GM19099 (cell line): Measurements from ENCODE around the gene RXRA.

Experiments
- POLR2A ChIP-seq: IDR thresholded peaks from 3 replicates; pipeline ENCODE4 v1.6.1; 2011; ENCODE audit warnings: low read depth; ENCODE audit not compliant: insufficient read length; ENCODE audit errors: extremely low read depth

RXRA gene

DNA sequence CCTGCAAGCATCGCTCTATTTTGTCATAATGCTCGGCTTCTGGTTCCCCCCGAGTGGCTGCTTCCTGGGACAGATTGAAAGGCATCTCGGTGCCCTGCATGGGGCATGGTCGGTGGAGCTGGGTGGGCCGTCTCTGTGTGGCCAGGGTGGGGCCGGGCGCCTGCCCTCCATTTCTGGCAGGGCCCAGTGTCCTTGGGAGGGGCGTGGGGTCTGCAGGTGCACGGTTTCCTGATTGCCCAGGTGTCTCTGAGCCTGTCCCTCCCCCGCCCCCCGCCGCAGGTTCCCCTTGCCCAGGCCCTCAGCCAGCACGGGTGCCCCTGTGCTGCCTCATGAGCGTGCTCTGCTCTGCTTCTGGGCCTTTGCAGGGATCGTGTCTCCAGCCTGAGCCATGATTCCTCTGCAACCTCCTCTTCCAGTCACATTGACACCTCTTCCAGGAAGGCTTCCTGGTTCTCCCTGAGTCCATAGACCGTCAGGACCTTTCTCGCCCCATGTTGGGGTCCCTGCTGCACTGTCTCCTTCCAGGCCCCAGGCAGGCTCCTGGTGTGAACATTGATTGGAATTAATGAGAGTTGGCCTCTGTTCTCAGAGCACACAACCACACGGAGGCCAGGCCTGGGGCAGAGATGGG is 90.2 kb downstream of the RXRA start:
- no peak for TF ChIP-seq POLR2A

DNA sequence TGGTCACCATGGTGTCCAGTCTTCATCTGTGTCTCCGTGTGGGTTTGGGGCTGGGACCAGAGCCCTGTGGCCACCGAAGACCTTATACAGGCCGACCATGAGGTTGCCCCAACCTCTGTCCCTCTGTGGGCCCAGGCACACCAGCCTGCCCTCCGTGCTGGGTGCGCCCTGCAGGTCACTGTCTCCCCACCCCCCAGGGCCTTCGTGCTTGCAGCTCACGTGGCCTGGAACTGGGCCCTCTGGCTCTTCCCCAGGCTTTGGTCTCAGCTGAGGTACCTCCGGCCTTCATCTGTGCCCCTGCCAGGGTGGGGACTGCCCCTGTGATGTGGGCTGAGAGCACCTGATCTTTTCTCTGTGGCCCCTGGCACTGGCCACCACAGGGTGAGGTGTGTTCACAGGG is 92.1 kb downstream of the RXRA start:
- TF ChIP-seq POLR2A = no peak

DNA sequence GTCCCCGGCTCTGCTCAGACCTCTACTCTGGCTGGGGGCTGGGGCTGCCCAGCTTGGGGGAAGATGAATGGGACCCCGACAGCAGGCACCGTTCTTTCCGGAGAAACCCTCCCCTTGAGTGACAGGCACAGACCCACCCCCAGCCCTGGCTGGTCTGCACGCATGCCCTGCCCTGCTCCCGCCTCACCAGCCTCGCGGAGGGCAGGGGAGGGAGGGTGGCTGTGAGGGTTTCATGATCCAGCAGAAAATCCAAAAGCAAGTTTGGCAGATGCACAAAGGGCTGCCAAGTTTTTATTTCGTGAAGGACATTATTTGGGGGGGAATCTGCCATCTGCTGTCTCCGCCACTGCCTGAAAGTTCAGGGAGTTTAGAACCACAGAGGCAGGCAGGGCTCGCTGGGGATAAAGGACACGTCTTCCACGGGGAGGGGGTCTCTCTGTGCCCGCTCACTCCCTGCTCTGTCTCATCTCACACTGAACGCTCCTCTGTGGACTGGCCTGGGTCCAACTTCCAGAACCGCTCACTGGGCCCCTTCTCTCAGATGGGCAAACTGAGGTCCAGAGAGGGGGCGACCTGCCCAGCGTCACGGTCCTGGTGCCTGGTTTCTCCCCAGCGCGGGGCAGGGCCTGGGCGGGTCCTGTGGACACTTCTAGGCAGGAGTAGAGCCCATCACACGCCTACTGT is 92.9 kb downstream of the RXRA start:
- no peak for TF ChIP-seq POLR2A

DNA sequence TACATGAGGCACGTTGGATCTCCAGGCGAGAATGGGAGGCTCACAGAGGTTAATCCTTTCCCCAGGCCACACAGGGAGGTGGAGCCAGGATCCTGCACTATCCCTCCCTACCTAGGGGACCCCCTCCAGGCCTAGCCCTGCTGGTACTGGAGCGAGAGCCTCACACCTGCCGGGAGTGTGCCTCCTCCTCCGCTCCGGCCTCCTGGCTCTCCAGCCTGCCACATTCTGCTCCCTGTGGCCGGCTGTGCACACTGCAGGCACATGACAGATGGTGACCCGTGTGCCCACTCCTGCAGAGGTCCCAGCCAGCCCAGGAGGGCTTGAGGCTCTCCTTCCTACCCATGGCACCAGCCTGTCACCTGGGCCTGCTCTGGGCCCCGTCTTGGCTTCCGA is 93.4 kb downstream of the RXRA start:
- no peak for TF ChIP-seq POLR2A

DNA sequence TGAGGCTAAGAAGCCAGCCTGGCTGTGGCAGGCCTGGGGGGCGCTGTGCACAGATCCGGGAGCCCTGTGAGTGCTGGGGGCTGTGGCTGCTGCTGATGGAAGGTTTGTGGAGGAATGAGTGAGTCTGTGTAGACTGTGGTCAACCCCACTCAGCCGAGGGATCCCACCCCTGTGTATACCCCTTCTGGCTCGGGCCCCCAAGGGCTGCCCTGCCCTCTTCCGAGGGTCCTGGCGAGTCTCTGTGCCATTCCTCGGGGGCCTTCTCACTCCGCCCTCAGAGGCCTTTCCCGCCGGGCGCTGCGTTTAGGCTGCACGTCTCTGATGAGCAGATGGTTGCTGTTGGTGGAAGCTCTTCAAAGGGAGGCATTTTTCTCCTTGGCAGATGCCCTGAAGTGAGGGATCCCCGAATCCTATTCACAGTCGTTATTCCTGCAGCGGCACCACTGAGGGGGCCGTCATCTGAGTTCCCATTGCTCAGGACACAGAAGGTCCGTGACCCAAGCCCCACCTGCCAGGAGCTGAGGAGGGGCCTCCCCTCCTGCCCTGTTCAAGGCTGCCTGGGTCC is 94.1 kb downstream of the RXRA start:
- no peak for TF ChIP-seq POLR2A

DNA sequence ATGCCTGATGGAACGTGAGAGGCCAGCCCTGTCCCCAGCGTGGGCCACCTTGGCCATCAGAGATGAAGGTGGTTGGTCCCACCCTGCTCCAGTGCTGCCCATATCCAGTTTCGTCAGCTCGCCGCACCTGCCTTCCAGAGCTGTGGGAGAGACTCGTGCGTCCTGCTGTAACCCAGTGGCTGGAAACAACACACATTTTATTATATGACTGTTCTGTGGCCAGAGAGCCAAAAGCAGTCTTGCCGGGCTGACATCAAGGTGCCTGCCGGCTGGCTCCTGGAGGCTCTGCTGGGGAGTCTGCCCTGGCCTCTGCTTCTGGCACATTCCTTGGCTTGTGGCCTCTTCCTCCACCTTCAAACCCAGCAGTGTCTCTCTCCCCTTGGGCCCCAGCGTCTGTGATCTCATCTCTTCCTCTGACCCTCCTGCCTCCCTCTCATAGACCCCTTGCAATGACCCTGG is 94.7 kb downstream of the RXRA start:
- no peak for TF ChIP-seq POLR2A

DNA sequence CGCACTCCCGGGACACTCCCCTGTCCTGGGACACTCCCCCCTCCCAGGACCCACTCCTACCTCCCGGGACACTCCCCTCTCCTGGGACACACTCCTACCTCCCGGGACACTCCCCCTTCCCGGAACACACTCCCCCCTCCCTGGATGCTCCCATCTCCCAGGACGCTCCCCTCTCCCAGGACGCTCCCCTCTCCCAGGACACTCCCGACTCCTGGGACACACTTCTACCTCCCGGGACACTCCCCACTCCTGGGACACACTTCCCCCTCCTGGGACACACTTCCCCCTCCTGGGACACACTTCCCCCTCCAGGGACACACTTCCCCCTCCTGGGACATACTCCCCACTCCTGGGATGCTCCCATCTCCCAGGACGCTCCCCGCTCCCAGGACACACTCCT is 95.6 kb downstream of the RXRA start:
- TF ChIP-seq POLR2A = no peak

DNA sequence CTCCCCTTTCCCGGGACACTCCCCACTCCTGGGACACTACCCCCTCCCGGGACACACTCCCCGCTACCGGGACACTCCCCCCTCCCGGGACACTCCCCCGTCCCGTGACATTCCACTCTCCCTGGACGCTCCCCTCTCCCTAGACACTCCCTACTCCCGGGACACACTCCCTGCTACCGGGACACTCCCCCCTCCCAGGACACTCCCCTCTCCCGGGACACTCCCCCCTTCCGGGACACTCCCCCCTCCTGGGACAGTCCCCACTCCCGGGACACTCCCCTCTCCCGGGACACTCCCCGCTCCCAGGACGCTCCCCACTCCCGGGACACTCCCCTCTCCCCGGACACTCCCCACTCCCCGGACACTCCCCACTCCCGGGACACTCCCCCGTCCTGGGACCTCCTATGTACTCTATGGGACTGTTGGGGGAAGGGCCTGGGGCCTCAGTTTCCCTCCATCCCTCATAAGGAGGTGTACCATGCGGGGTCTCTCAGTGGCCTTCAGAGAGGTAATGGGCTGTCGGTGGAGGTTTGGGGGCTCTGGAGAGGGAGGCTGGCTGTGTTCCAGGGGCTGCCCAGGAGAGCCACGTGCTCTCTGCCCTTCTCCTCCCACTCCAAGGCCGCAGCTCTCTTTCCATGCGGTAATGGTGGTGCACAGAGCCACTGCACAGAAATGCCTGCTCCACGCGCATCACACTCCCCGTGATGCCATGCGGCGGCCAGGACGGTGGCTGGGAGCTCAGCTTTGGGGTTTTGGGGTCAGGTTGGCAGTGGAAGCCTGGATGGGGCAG is 96.2 kb downstream of the RXRA start:
- TF ChIP-seq POLR2A = no peak

DNA sequence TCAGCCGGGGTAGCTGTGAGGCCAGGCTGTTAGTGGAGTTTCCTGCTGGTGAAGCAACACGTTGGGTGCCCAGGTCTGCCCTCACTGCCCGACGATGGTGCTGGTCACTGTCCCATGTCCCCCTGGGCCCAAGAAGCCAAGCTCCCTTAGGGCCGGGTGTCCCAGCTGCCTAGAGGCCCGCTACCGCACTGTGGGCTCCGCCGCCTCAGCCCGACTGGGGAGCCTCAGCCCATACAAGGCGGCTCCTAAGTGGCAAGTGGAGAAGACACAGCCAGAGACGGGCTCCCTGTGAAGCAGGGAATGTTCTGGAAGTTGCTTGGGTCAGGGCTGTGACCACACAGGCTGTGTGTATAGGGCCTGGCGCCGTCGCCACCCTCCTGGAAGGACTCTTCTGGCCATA is 96.9 kb downstream of the RXRA start:
- TF ChIP-seq POLR2A = no peak

DNA sequence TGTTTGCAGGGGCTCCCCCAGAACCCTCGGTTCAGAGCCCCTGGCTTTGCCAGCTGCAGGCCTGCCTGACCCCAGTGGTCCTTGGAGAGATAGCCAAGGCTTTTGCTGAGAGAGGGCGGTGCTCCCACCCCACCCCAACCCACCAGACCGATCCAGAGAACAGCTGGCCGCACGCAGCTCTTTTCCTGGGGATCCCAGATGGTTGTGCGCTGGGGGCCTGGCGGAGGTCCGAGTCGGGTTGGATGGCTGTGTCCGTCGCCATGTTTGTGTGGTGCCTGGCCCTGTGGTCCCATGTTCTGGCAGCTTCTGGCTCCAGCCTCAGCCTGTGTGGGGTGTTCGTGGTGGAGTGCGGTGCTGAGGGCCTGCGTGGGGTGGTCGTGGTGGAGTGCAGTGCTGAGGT is 97.5 kb downstream of the RXRA start:
- no peak for TF ChIP-seq POLR2A

DNA sequence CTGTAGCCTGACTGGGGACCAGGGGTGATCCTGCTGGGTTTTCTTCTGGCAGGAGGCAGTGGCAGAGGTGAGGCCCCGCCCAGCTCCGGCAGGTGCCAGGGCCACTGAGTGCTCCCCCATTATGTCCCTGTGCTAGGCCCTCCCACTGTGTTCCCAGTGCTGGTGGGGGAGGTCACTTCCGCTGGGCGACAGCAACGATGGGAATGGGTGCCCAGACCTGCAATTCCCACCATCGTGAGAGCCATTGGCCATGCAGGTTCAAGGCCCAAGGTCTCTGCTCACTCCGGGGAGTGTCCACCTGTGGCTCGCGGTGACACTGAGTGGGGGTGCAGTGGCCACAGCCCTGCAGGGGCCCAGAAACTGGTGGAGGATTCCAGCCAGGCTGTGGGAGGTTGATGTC is 98.6 kb downstream of the RXRA start:
- no peak for TF ChIP-seq POLR2A

DNA sequence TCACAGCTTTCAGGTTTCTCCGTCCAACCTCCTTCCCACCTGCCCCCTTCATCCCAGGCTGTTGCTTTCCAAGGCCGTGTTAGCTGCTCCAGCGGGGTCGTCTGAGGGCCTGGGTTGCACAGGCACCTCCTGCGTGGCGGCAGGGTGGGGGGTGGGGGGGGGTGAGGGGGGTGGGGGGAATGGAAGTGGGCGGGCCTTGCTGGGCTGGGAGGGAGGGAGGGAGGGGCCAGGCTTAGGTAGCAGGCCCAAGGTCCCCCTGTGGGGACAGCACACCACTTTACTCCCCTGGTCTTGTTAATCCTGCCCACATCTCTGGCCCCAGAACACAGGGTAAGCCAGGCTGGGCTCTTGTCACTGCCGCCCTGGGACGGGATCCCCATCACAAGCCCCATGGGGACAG is 99.1 kb downstream of the RXRA start:
- no peak for TF ChIP-seq POLR2A

DNA sequence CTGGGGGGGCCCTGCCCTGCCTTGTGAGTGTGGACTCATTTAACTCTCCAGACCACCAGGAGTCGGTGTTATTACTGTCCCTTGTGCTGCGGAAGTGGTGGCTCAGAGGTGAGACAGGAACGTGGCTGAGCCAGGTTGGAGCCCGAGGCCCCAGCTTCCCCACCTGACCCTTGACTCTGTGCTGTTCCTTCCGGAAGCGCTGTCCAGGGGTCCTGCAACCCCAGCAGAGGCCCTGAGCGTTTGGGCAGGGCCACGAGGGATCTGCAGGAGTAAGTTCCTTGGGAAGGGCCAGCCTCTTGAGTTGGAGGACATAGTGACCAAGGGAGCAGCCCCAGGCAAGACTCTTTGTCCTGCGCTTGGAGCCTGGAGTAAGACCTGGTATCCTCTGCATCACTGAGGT is 99.6 kb downstream of the RXRA start:
- TF ChIP-seq POLR2A = no peak

DNA sequence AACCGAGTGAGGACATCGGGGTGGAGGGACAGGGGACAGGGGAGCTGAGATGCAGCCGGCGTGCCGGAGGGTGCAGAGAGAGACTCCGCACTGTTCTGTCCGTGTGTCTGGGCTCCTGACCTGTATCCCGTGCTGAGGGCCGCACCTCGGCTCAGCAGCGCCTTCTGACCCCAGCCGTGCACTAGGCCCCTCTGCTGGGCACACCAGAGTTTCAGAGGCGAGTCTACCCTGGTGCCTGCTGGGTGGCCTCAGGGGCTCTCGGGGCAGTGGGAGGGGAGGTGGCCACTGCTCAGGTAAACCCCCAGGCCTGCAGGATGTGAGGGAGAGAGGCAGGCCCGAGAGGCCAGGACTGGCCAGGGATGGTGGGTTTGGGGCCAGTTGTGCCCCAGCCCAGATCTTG is 100.2 kb downstream of the RXRA start:
- TF ChIP-seq POLR2A = no peak

DNA sequence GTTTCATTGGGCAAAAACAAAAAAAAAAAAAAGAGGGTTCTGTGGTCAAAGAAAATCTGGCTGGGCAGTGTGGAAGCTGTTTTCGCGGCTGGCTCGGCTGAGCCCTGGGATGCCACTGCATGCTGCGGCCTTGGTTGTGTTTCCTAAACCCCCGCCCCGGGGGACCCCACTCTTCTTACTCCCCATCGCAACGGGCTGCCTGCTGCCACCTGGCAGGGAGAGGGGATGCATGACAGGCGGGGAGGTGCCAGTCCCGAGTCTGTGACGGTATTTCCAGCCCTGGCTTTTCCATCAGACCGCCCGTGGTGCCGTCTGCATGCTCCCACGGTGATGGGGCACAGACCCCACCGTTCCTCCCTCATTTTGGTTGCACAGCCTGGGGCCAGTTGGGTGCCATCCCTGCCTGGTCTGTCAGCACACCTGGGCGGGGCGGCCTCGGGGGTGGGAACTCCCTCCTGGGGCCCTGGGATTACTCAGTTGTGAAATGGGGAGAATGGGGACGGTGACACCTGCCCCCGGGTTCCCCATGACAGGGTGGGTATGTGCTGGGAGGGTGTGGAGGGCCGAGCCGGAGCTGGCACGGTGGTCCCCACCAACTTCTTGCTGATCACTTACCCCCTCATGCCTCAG is 101.0 kb downstream of the RXRA start:
- TF ChIP-seq POLR2A = no peak
